Prostate gland (tissue), 2 donors: ENCODE data around the gene PRRG2. TPM values are rescaled to one million over a fixed set of nuclear protein-coding genes. Genes with fewer than 3 reads are reported as not detected.

Experiments
- DNase-seq: peaks from one replicate; pipeline ENCODE4 v3.0.0-alpha.2; 2019; ENCODE audit warnings: low spot score
- H3K27ac ChIP-seq, 2 donors: fragments of 200-600 bp; sonication (generic); 2 replicates each; pipeline ENCODE4 v1.5.1; 2017 to 2019
- H3K27me3 ChIP-seq: fragments of 200-600 bp; sonication (generic); replicated peaks from 2 replicates; pipeline ENCODE4 v1.5.1; 2019; ENCODE audit not compliant: insufficient read depth
- H3K36me3 ChIP-seq, 2 donors: fragments of 200-600 bp; sonication (generic); 1 replicate in 1 of 2; 2 replicates in 1 of 2; pipeline versions ENCODE4 v1.5.1 to v1.8.1; 2017 to 2019
- H3K4me1 ChIP-seq: fragments of 200-600 bp; sonication (generic); replicated peaks from 2 replicates; pipeline ENCODE4 v1.5.1; 2019
- H3K4me3 ChIP-seq, 2 donors: fragments of 200-600 bp; sonication (generic); 2 replicates each; pipeline ENCODE4 v1.5.1; 2017 to 2019
- H3K9me3 ChIP-seq: fragments of 200-600 bp; sonication (generic); 2 replicates; pipeline ENCODE4 v1.5.1; 2017
- POLR2A ChIP-seq: fragments of 450-650 bp; IDR thresholded peaks from one replicate; pipeline ENCODE4 v1.6.1; 2016; ENCODE audit warnings: antibody characterized with exemption, mild to moderate bottlenecking
- POLR2AphosphoS5 ChIP-seq: sonication (generic); formaldehyde crosslinking; IDR thresholded peaks from one replicate; pipeline ENCODE4 v1.6.1; 2017; ENCODE audit warnings: antibody characterized with exemption
- WGBS: methylation state at CpG from one replicate; pipeline ENCODE4 v1.1.5; 2018; 5-methylcytosine and 5-hydroxymethylcytosine counted together
- intact Hi-C: fragments of 100-400 bp; cut with DNase I; formaldehyde crosslinking; loops from one replicate; pipeline ENCODE4 v1.14.2; 2022
- total RNA-seq, 2 donors: library from RNA; depleted of rRNA; stranded (reverse); fragments of >200 nt; gene quantifications; one replicate each; pipeline ENCODE4 v1.1.0, GENCODE V29; 2016
- TF ChIP-seq, protein P1 (sequence below), 4 experiments: fragments of 200-600 bp in 2 of 4; fragments of 450-650 bp in 2 of 4; sonication (generic) in 2 of 4; IDR thresholded peaks; 1 replicate in 3 of 4; 2 replicates in 1 of 4; pipeline ENCODE4 v1.5.1; 2016 to 2019; ENCODE audit warnings: antibody characterized with exemption in 4 of 4, mild to moderate bottlenecking in 2 of 4, moderate library complexity in 2 of 4

Gene PRRG2
- total RNA-seq, 2 donors from 2014 or later: 8.1 to 22.5 TPM

DNA sequence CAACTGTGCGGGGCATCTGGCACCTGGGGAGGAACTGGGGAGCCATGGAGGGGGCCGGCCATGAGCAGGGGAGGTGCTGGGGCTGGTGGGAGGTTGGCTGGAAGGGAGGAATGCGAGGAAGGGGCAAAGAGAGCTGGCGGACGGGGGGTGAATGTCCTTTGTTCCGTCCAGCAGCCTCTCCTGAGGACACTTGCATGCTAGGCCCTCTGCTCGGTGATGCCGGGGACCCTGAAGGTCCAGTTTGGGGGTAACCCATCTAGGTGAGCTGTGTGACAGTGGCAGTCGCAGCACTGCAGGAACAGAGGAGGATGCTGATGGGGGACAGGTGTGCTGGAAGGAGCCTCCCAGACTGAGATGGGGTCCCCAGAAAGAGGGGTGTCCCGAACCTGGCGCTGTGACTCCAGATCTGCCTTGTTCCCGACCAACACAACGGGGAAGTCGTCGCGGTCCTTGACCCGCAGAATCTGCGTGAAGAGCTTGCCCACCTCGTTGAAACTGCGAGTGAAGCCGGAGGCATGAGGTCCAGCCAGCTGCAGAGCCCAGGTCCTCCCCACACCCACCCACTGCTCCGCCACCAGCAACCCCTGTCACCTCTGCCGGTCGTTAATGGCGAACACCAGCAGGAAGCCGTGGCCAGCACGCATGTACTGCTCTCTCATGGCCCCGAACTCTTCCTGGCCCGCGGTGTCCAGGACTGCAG is 55.3 kb downstream of the PRRG2 start:
- no peak for DNase-seq
- H3K9me3 ChIP-seq: no peaks in the 10 kb centered on the region
- H3K4me3 ChIP-seq: no peak overlapping the region
- H3K36me3 ChIP-seq: no peaks in the 10 kb centered on the region
- intact Hi-C loops: no loop called here
- 70% methylated on average over 30 of the region's 30 CpGs for WGBS
- TF ChIP-seq POLR2AphosphoS5 (no peak), POLR2A (no peak)
- TF ChIP-seq, protein P1, sequence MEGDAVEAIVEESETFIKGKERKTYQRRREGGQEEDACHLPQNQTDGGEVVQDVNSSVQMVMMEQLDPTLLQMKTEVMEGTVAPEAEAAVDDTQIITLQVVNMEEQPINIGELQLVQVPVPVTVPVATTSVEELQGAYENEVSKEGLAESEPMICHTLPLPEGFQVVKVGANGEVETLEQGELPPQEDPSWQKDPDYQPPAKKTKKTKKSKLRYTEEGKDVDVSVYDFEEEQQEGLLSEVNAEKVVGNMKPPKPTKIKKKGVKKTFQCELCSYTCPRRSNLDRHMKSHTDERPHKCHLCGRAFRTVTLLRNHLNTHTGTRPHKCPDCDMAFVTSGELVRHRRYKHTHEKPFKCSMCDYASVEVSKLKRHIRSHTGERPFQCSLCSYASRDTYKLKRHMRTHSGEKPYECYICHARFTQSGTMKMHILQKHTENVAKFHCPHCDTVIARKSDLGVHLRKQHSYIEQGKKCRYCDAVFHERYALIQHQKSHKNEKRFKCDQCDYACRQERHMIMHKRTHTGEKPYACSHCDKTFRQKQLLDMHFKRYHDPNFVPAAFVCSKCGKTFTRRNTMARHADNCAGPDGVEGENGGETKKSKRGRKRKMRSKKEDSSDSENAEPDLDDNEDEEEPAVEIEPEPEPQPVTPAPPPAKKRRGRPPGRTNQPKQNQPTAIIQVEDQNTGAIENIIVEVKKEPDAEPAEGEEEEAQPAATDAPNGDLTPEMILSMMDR (IDR thresholded peaks at IDR 0.05): no peak
- H3K27me3 ChIP-seq: no peaks in the 10 kb centered on the region
- H3K27ac ChIP-seq: no peak overlapping the region
- peaks cover 9% of the 10 kb centered on the region for H3K4me1 ChIP-seq

- peak; percentile 82 for DNase-seq
- Histone ChIP-seq H3K4me3 (peak overlapping the region; percentile 2 to 20), H3K27me3 (no peaks in the 10 kb centered on the region), H3K9me3 (no peaks in the 10 kb centered on the region), H3K4me1 (peaks cover 14% of the 10 kb centered on the region), H3K36me3 (no peaks in the 10 kb centered on the region), H3K27ac (peak overlapping the region; percentile 97 to 98)
- 8% methylated on average over 19 of the region's 19 CpGs for WGBS
- peak; percentile 79 for TF ChIP-seq POLR2AphosphoS5
- peak; percentile 42 for TF ChIP-seq POLR2A
- TF ChIP-seq, protein P1 (IDR thresholded peaks at IDR 0.05): peak in 1 of 4 experiments; percentile 14
- intact Hi-C loops: loop anchor here (2.0 kb wide), 1 partner anchor 45 kb away; no protein-coding TSS in a partner anchor
Observed at GRCh38 chr19:49637821-49638738, 57.0 kb downstream of the PRRG2 start.

DNA sequence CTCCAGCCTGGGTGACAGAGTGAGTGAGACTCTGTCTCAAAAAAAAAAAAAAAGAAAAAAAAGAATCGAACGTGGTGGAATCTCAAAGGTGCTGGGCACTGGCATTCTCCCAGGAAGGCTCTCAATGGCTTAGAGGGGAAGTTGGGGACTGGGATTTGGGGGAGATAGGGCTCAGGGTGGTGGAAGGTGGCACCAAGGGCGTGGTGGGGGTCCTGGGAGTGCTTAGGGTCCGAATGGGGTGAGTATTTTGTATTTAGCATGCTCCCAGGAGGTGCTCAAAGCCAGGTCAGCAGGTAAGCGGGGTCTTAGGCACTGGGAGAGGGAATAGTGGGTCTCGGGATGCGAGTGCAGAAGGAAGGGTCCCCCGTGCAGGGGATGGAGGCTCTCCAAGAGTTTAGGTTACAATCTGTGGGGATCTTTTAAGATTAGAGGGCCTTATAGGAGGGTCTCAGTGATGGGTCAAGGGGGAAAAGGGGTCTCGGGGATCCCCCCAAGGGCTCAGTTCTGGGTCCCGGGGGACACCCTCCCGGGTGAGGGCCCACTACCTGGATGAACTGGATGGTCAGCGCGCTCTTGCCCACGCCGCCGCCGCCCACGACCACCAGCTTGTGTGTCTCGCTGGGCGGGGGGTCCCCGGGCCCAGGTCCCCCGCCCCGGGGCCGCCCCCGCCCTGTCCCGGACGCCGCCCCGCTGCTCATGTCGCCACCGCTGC is 58.4 kb downstream of the PRRG2 start:
- Histone ChIP-seq H3K9me3 (no peaks in the 10 kb centered on the region), H3K27me3 (no peaks in the 10 kb centered on the region), H3K4me1 (peaks cover 22% of the 10 kb centered on the region), H3K4me3 (peak overlapping the region; percentile 52 to 73), H3K27ac (peak overlapping the region; percentile 97 to 98), H3K36me3 (no peaks in the 10 kb centered on the region)
- no peak for DNase-seq
- peak; percentile 40 for TF ChIP-seq POLR2A
- TF ChIP-seq, protein P1 (IDR thresholded peaks at IDR 0.05): no peak
- 5% methylated on average over 23 of the region's 31 CpGs for WGBS
- intact Hi-C loops: loop anchor here (2.0 kb wide), 1 partner anchor 47 kb away; no protein-coding TSS in a partner anchor

DNA sequence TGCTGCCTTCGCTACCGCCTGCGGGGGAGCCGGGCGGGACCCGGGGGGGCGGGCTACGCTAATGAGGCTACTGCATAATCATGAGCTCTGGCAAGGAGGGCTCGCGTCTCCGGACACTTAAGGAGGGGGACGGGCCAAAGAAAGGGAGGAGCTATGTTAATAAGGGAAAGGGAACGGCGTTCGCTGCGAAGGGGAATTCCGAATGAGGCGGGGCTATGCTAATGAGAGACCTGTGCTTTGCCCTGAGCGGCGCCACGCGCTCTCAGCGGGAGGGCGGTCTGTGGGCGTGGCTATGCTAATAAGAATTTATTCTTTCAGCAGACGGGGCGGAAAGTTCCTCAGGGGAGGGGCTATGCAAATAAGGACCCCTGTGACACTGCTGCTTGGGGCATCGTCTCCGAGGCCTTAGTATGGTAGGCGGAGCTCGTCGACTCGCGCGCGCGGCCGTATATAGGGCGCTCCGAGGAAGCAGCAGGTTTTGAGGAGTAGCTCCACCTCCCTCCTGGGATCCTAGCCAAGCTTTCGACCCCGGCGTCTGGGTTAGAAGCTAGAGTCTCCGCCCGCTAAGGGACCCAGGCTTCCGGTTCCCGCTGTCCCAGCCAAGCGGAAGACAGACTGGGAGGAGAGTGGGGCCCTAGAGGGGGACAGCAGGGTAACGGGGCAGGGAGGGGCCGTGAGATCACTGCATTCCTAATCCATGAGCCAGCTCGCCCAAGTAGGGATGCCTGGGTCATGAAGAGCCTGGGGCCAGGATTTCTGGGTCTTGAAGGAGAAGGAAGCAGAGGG is 59.2 kb downstream of the PRRG2 start, which contains the start of gene RRAS:
Gene RRAS, minus strand, starts transcription at position 31 of the 786 bp plus-strand sequence. CDS start 45 bp downstream, outside the sequence.
- intact Hi-C loops: no loop called here
- WGBS: under 1% methylated on average over 51 of the region's 51 CpGs
- H3K9me3 ChIP-seq: no peaks in the 10 kb centered on the region
- H3K27ac ChIP-seq: peak within 1 kb of the TSS; percentile 97 to 98
- no peaks in the 10 kb centered on the region for H3K27me3 ChIP-seq
- peak; percentile 100 for DNase-seq
- TF ChIP-seq POLR2AphosphoS5 (peak; percentile 95), POLR2A (peak; percentile 75)
- TF ChIP-seq, protein P1 (IDR thresholded peaks at IDR 0.05): peak in 1 of 4 experiments; percentile 21
- peak within 1 kb of the TSS; percentile 52 to 73 for H3K4me3 ChIP-seq
- no peaks in the 10 kb centered on the region for H3K36me3 ChIP-seq
- peaks cover 22% of the 10 kb centered on the region for H3K4me1 ChIP-seq
